HepG2 (cell line): ENCODE measurements around the gene KLF13. TPM values are rescaled to one million over a fixed set of nuclear protein-coding genes. Genes with fewer than 3 reads are reported as not detected.

ENCODE experiments used
- ATAC-seq: fragments of 200-7000 bp; cut with Tn5 transposase; 3 replicates; pipeline ENCODE4 v1.9.1; 2020; ENCODE audit warnings: mild to moderate bottlenecking, moderate library complexity
- BruUV-seq: library from RNA; stranded (reverse); fragments of 400-500 nt; replicated peaks from 2 replicates; lab custom pipeline; 2021; lab: Mats Ljungman, UMichigan
- CTCF ChIA-PET: fragments of 300-600 bp; formaldehyde crosslinking; extraction: SDS; loops from one replicate; lab custom pipeline; 2021; ENCODE audit warnings: low total read pairs, inconsistent platforms, low intra/inter-chr PET ratio; lab: Yijun Ruan, JAX
- POLR2A ChIA-PET: fragments of 350-600 bp; sonication (Branson Sonifier 250); formaldehyde crosslinking; loops from one replicate; lab custom pipeline; 2020; ENCODE audit warnings: antibody characterized with exemption, inconsistent platforms; lab: Yijun Ruan, JAX
- DNase-seq: peaks from one replicate; pipeline ENCODE4 v3.0.0-alpha.2; 2015; ENCODE audit warnings: low spot score
- FAIRE-seq: peaks from 3 replicates; lab custom pipeline; 2011; peaks lifted over from hg19 to GRCh38; lab: Jason Lieb, UNC
- H2AFZ ChIP-seq: one replicate; pipeline ENCODE4 v1.6.1; 2011; ENCODE audit warnings: low read length, inconsistent platforms
- H3K27ac ChIP-seq: fragments of 300-600 bp; 3 replicates; pipeline ENCODE4 v1.8.0; 2011; ENCODE audit warnings: mixed run types, mild to moderate bottlenecking, mixed read lengths, low read length, inconsistent platforms; ENCODE audit not compliant: insufficient read depth; ENCODE audit errors: extremely low read length
- H3K27me3 ChIP-seq, 2 experiments: fragments of 200-600 bp in 1 of 2; 2 replicates in 1 of 2; 3 replicates in 1 of 2; pipeline versions ENCODE4 v1.6.0 to v1.8.0; 2011; ENCODE audit warnings: low read length in 2 of 2, mild to moderate bottlenecking in 2 of 2, moderate library complexity in 2 of 2, inconsistent platforms in 1 of 2; ENCODE audit not compliant: insufficient read depth in 2 of 2, control insufficient read depth in 1 of 2
- H3K36me3 ChIP-seq, 2 experiments: fragments of 200-600 bp in 1 of 2; replicated peaks in 1 of 2; 2 replicates in 1 of 2; 3 replicates in 1 of 2; pipeline versions ENCODE4 v1.5.1 to v1.8.0; 2011; ENCODE audit warnings: low read length in 2 of 2, inconsistent platforms in 1 of 2; ENCODE audit not compliant: insufficient read depth in 2 of 2, control insufficient read depth in 1 of 2
- H3K4me1 ChIP-seq: 2 replicates; pipeline ENCODE4 v1.5.1; 2012; ENCODE audit warnings: low read length, inconsistent platforms; ENCODE audit not compliant: insufficient read depth
- H3K4me2 ChIP-seq: 2 replicates; pipeline ENCODE4 v1.6.0; 2011; ENCODE audit warnings: low read depth, low read length, inconsistent platforms
- H3K4me3 ChIP-seq, 3 experiments: fragments of 200-600 bp in 1 of 3; sonication (generic), shearing (Covaris generic) in 1 of 3; replicated peaks in 1 of 3; 2 replicates each; pipeline ENCODE4 v1.5.1; 2011 to 2016; ENCODE audit warnings: low read length in 3 of 3, inconsistent platforms in 2 of 3, low read depth in 2 of 3, mild to moderate bottlenecking in 2 of 3, control low read depth in 1 of 3, mixed read lengths in 1 of 3; ENCODE audit not compliant: insufficient read depth in 1 of 3
- H3K79me2 ChIP-seq: one replicate; pipeline ENCODE4 v1.6.1; 2011; ENCODE audit warnings: low read length, inconsistent platforms; ENCODE audit not compliant: insufficient read depth
- H3K9ac ChIP-seq: 2 replicates; pipeline ENCODE4 v1.6.0; 2011; ENCODE audit warnings: mild to moderate bottlenecking, low read depth, low read length, inconsistent platforms; ENCODE audit not compliant: insufficient read depth
- H3K9me3 ChIP-seq: 2 replicates; pipeline ENCODE4 v1.5.1; 2012; ENCODE audit warnings: mild to moderate bottlenecking, low read length
- H4K20me1 ChIP-seq: 2 replicates; pipeline ENCODE4 v1.6.0; 2011; ENCODE audit warnings: inconsistent platforms, mild to moderate bottlenecking, low read length, moderate library complexity; ENCODE audit not compliant: insufficient read depth
- ASH2L ChIP-seq: fragments of 300-600, 200-600 bp; sonication (generic); IDR thresholded peaks from 2 replicates; pipeline ENCODE4 v1.7.0; 2017; ENCODE audit warnings: low read depth, mild to moderate bottlenecking, moderate library complexity, mixed read lengths, low read length; ENCODE audit not compliant: insufficient read length
- ATF4 ChIP-seq, 2 experiments: fragments of 450-650 bp in 1 of 2; sonication (generic) in 1 of 2; formaldehyde crosslinking; IDR thresholded peaks; 2 replicates each; pipeline versions ENCODE4 v1.5.0 to v1.8.0; 2020 to 2022; ENCODE audit warnings: mild to moderate bottlenecking in 1 of 2, missing genetic modification reagents in 1 of 2
- GABPA ChIP-seq, 2 experiments: IDR thresholded peaks; 2 replicates each; pipeline ENCODE4 v1.6.1; 2011 to 2016; ENCODE audit warnings: low read depth in 2 of 2, low read length in 1 of 2, missing biosample characterization in 1 of 2, missing genetic modification characterization in 1 of 2
- GTF2F1 ChIP-seq: fragments of 150-350 bp; IDR thresholded peaks from 2 replicates; pipeline ENCODE4 v1.6.1; 2014; ENCODE audit warnings: low read length
- HOXA5 ChIP-seq: sonication (generic); formaldehyde crosslinking; IDR thresholded peaks from 2 replicates; pipeline ENCODE4 v1.4.0; 2020; ENCODE audit warnings: missing genetic modification reagents
- KDM3A ChIP-seq: IDR thresholded peaks from 2 replicates; pipeline ENCODE4 v1.6.1; 2018; ENCODE audit warnings: low read depth, missing compliant biosample characterization
- KLF6 ChIP-seq: IDR thresholded peaks from 2 replicates; pipeline ENCODE4 v1.8.0; 2016; ENCODE audit warnings: missing biosample characterization, missing genetic modification reagents
- KMT2B ChIP-seq: IDR thresholded peaks from 2 replicates; pipeline ENCODE4 v1.6.1; 2016; ENCODE audit warnings: missing genetic modification reagents, missing compliant biosample characterization
- MAF1 ChIP-seq: sonication (generic); formaldehyde crosslinking; IDR thresholded peaks from 2 replicates; pipeline ENCODE4 v1.5.0; 2020; ENCODE audit warnings: missing genetic modification reagents, borderline replicate concordance
- RFX1 ChIP-seq: fragments of 450-650 bp; IDR thresholded peaks from 2 replicates; pipeline ENCODE4 v1.6.1; 2017
- ZNF225 ChIP-seq: sonication (generic); formaldehyde crosslinking; IDR thresholded peaks from 2 replicates; pipeline ENCODE4 v1.4.0; 2020; ENCODE audit warnings: mild to moderate bottlenecking, missing genetic modification reagents
- ZNF333 ChIP-seq: sonication (generic); formaldehyde crosslinking; IDR thresholded peaks from 2 replicates; pipeline ENCODE4 v1.4.0; 2020; ENCODE audit warnings: mild to moderate bottlenecking, missing genetic modification reagents, borderline replicate concordance
- ZNF510 ChIP-seq: sonication (generic); formaldehyde crosslinking; IDR thresholded peaks from 2 replicates; pipeline ENCODE4 v1.4.0; 2020; ENCODE audit warnings: low read depth, mild to moderate bottlenecking, missing genetic modification reagents
- WGBS: methylation state at CpG from one replicate; pipeline ENCODE4 v1.1.6; 2017; ENCODE audit warnings: low lambda C conversion rate; 5-methylcytosine and 5-hydroxymethylcytosine counted together
- in situ Hi-C: cut with HindIII; loops from 2 replicates; pipeline ENCODE4 v1.10.0; 2017; ENCODE audit warnings: low pct_unique_long_range_greater_than_20kb; ENCODE audit not compliant: extremely low pct_ligation_motif_present
- intact Hi-C: fragments of 100-400 bp; cut with micrococcal nuclease; formaldehyde crosslinking; loops from one replicate; pipeline ENCODE4 v1.10.0; 2022; ENCODE audit not compliant: unreplicated experiment
- polyA plus RNA-seq, 8 experiments: library from polyadenylated mRNA; depleted of rRNA in 3 of 8; stranded (reverse) in 7 of 8; unstranded in 1 of 8; fragments of >200 nt; fragmentation: Illumina TruSeq in 4 of 8; extraction: Trizol in 4 of 8; gene quantifications; 2 replicates each; pipeline versions ENCODE4 v1.2.1 to v1.2.3, GENCODE V29; 2011 to 2016; ENCODE audit warnings: low read depth in 4 of 8, missing spikeins in 1 of 8, mixed read lengths in 1 of 8; ENCODE audit not compliant: insufficient read depth in 1 of 8
- total RNA-seq, 5 experiments: library from RNA; depleted of rRNA; stranded (reverse); fragments of >200 nt; fragmentation: Illumina TruSeq; extraction: Trizol; gene quantifications; 2 replicates each; pipeline ENCODE4 v1.2.3, GENCODE V29; 2016; ENCODE audit warnings: low read depth in 1 of 5

KLF13 gene
- total and polyA plus RNA-seq, 2 of the 13 experiments (the other 11 are each of a cell fraction or from before 2014, with no cell fraction given) = 16.8 to 25.1 TPM

DNA sequence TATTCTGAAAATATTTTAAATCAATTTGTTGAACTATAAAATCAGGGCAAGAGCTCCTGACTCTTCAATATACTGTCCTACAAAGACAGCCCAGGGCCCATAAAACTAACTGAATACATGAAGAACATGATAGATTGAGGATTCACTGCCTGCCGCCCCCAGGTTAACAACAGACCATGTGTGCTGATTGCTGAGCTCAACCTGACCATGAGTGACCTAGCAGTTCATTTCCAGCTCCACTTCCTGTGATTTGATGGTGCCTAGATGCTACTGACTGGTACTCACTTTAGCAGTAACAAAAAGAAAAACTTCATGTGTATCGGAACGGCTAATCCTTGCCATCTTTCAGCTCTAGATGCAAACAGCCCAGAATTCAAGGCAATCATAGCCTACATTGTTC lies 9.6 kb upstream of the KLF13 start:
- H4K20me1 ChIP-seq = no peaks in the 10 kb centered on the region
- H3K4me1 ChIP-seq = peaks cover 16% of the 10 kb centered on the region
- H3K27ac ChIP-seq = no peak overlapping the region
- ChIA-PET POLR2A (interaction anchor here (1.0 kb wide), 1 partner anchor 52 kb away, joined by 3 read pairs; no protein-coding TSS in a partner anchor), CTCF (no interaction called here)
- in situ Hi-C loops (no loop called here), intact Hi-C loops (no loop called here)
- BruUV-seq = no TSS peak
- H3K36me3 ChIP-seq = no peaks in the 10 kb centered on the region
- DNase-seq (no peak), FAIRE-seq (no peak), ATAC-seq (no peak)
- no peak overlapping the region for H3K9ac ChIP-seq
- no peak overlapping the region for H3K4me2 ChIP-seq
- no peaks in the 10 kb centered on the region for H3K79me2 ChIP-seq
- no peak overlapping the region for H2AFZ ChIP-seq
- no peaks in the 10 kb centered on the region for H3K9me3 ChIP-seq
- peaks cover 0 to 6% of the 10 kb centered on the region in 2 experiments; a peak in 1 of 5 replicates for H3K27me3 ChIP-seq
- H3K4me3 ChIP-seq = no peak overlapping the region
- 75% methylated on average over 2 of the region's 3 CpGs for whole genome bisulfite sequencing
- TF ChIP-seq GTF2F1 (no peak), GABPA (IDR thresholded peaks at IDR 0.05; ENCODE audit: low read depth, low read length) (no peak), GABPA (CRISPR knock-in tag; IDR thresholded peaks at IDR 0.05; ENCODE audit: low read depth) (no peak), ZNF333 (CRISPR knock-in tag) (no peak), ZNF225 (no peak), KLF6 (no peak), KDM3A (no peak), MAF1 (CRISPR knock-in tag) (no peak), RFX1 (no peak), HOXA5 (CRISPR knock-in tag) (no peak), KMT2B (CRISPR knock-in tag) (no peak), ASH2L (no peak), ZNF510 (CRISPR knock-in tag) (no peak), ATF4 (CRISPR knock-in tag; IDR thresholded peaks at IDR 0.05) (no peak)
